GM23338 (cell line): Measurements from ENCODE around the gene POLG2. TPM values are rescaled to one million over a fixed set of nuclear protein-coding genes. Genes with fewer than 3 reads are reported as not detected.

ENCODE experiments used
- ATAC-seq: fragments of 200-7000 bp; cut with Tn5 transposase; 3 replicates; pipeline ENCODE4 v1.9.1; 2020
- DNase-seq: peaks from one replicate; pipeline ENCODE4 v3.0.0-alpha.2; 2015; ENCODE audit warnings: low spot score
- H2AFZ ChIP-seq: fragments of 200-600 bp; sonication (generic); 2 replicates; pipeline ENCODE4 v1.8.0; 2016; ENCODE audit warnings: antibody characterized with exemption, mild to moderate bottlenecking, moderate library complexity
- H3F3A ChIP-seq: fragments of 200-600 bp; sonication (generic); replicated peaks from 2 replicates; pipeline ENCODE4 v1.8.0; 2017; ENCODE audit warnings: antibody characterized with exemption, mixed run types, low read depth
- H3K27ac ChIP-seq: fragments of 200-600 bp; sonication (generic); 2 replicates; pipeline ENCODE4 v1.6.1; 2016; ENCODE audit warnings: low read depth
- H3K27me3 ChIP-seq: fragments of 200-600 bp; sonication (generic); 2 replicates; pipeline ENCODE4 v1.8.0; 2016; ENCODE audit warnings: mild to moderate bottlenecking, mixed run types, moderate library complexity; ENCODE audit not compliant: insufficient read depth
- H3K36me3 ChIP-seq: fragments of 200-600 bp; sonication (generic); 2 replicates; pipeline ENCODE4 v1.8.0; 2016; ENCODE audit warnings: mild to moderate bottlenecking; ENCODE audit not compliant: insufficient read depth
- H3K4me1 ChIP-seq: fragments of 200-600 bp; sonication (generic); 2 replicates; pipeline ENCODE4 v1.8.0; 2016; ENCODE audit warnings: mild to moderate bottlenecking, moderate library complexity; ENCODE audit not compliant: insufficient read depth
- H3K4me2 ChIP-seq: fragments of 200-600 bp; sonication (generic); 2 replicates; pipeline ENCODE4 v1.7.1; 2017; ENCODE audit warnings: mixed run types
- H3K4me3 ChIP-seq: fragments of 200-600 bp; sonication (generic); 2 replicates; pipeline ENCODE4 v1.6.1; 2016; ENCODE audit warnings: mixed run types
- H3K79me2 ChIP-seq: fragments of 200-600 bp; sonication (generic); replicated peaks from 2 replicates; pipeline ENCODE4 v1.8.0; 2017; ENCODE audit warnings: mild to moderate bottlenecking; ENCODE audit not compliant: insufficient read depth
- H3K9me2 ChIP-seq: fragments of 200-600 bp; sonication (generic); 2 replicates; pipeline ENCODE4 v1.8.0; 2017; ENCODE audit not compliant: insufficient read depth
- H4K20me1 ChIP-seq: fragments of 200-600 bp; sonication (generic); replicated peaks from 2 replicates; pipeline ENCODE4 v1.8.0; 2017; ENCODE audit warnings: mild to moderate bottlenecking; ENCODE audit not compliant: insufficient read depth
- H3K27ac Mint-ChIP-seq: 2 replicates; pipeline ENCODE4 v1.8.0; 2020; ENCODE audit warnings: inconsistent platforms, mild to moderate bottlenecking, moderate library complexity, mixed read lengths
- H3K27me3 Mint-ChIP-seq: 3 replicates; pipeline ENCODE4 v1.8.0; 2022; ENCODE audit warnings: low read depth, mild to moderate bottlenecking, moderate library complexity, mixed read lengths, inconsistent platforms; ENCODE audit not compliant: insufficient read depth, poor library complexity
- H3K36me3 Mint-ChIP-seq: 3 replicates; pipeline ENCODE4 v1.8.0; 2021; ENCODE audit warnings: low read depth, mild to moderate bottlenecking, inconsistent platforms, moderate library complexity, mixed read lengths
- H3K4me1 Mint-ChIP-seq: 3 replicates; pipeline ENCODE4 v1.8.0; 2020; ENCODE audit warnings: mild to moderate bottlenecking, inconsistent platforms, mixed read lengths
- H3K4me3 Mint-ChIP-seq: 3 replicates; pipeline ENCODE4 v1.8.0; 2021; ENCODE audit warnings: moderate library complexity, mild to moderate bottlenecking, inconsistent platforms, mixed read lengths
- H3K9me3 Mint-ChIP-seq: 3 replicates; pipeline ENCODE4 v1.8.0; 2020; ENCODE audit warnings: moderate library complexity, mild to moderate bottlenecking, inconsistent platforms, mixed read lengths
- CREB1 ChIP-seq: fragments of 250-450 bp; sonication (Bioruptor Pico); IDR thresholded peaks from 2 replicates; pipeline ENCODE4 v1.5.0; 2020; ENCODE audit warnings: low read depth, mild to moderate bottlenecking, moderate library complexity
- EZH2 ChIP-seq: fragments of 200-600 bp; sonication (generic); IDR thresholded peaks from one replicate; pipeline ENCODE4 v1.8.0; 2017; ENCODE audit warnings: antibody characterized with exemption, mild to moderate bottlenecking, low read depth; ENCODE audit not compliant: unreplicated experiment
- EZH2phosphoT487 ChIP-seq: fragments of 200-600 bp; sonication (generic); IDR thresholded peaks from one replicate; pipeline ENCODE4 v1.8.1; 2018; ENCODE audit warnings: antibody characterized with exemption; ENCODE audit not compliant: unreplicated experiment
- JUNB ChIP-seq: IDR thresholded peaks from one replicate; pipeline ENCODE4 v1.6.1; 2016; ENCODE audit warnings: antibody characterized with exemption; ENCODE audit not compliant: unreplicated experiment
- POLR2AphosphoS5 ChIP-seq: IDR thresholded peaks from 2 replicates; pipeline ENCODE4 v1.6.1; 2016; ENCODE audit warnings: antibody characterized with exemption, low read depth
- REST ChIP-seq: IDR thresholded peaks from one replicate; pipeline ENCODE4 v1.6.1; 2018; ENCODE audit warnings: antibody characterized with exemption; ENCODE audit not compliant: unreplicated experiment
- STAT1 ChIP-seq: IDR thresholded peaks from one replicate; pipeline ENCODE4 v1.6.1; 2016; ENCODE audit warnings: antibody characterized with exemption; ENCODE audit not compliant: unreplicated experiment
- ZNF114 ChIP-seq: fragments of 250-450 bp; sonication (Bioruptor Pico); IDR thresholded peaks from 2 replicates; pipeline ENCODE4 v1.5.0; 2020; ENCODE audit warnings: mild to moderate bottlenecking, moderate library complexity
- ZNF331 ChIP-seq: fragments of 250-450 bp; sonication (Bioruptor Pico); IDR thresholded peaks from 2 replicates; pipeline ENCODE4 v1.5.0; 2020; ENCODE audit warnings: low read depth, mild to moderate bottlenecking, moderate library complexity
- ZNF462 ChIP-seq: fragments of 250-450 bp; sonication (Bioruptor Pico); IDR thresholded peaks from 2 replicates; pipeline ENCODE4 v1.5.0; 2020; ENCODE audit warnings: mild to moderate bottlenecking, moderate library complexity
- polyA plus RNA-seq: library from polyadenylated mRNA; unstranded; fragments of >200 nt; fragmentation: Nextera tagmentation; extraction: Ambion mirVana; gene quantifications from 2 replicates; pipeline ENCODE4 v1.2.1, GENCODE V29; 2016
- total RNA-seq: library from RNA; depleted of rRNA; stranded (reverse); fragments of >200 nt; shearing (Covaris generic); gene quantifications from 2 replicates; pipeline ENCODE4 v1.2.3, GENCODE V29; 2014

Gene POLG2
- total and polyA plus RNA-seq, 2 experiments from 2014 or later = 20.2 to 28.0 TPM

- TF ChIP-seq ZNF462 (CRISPR knock-in tag) (no peak), REST (no peak), POLR2AphosphoS5 (no peak), STAT1 (no peak)
These were observed 3.6 kb upstream of the POLG2 start (continued) for GRCh38 chr17:64500487-64500859.

GRCh38 chr17:64499805-64500486, 3.1 kb upstream of the POLG2 start:
- peaks cover 84% of the 10 kb centered on the region for H3K36me3 Mint-ChIP-seq
- peaks cover 10% of the 10 kb centered on the region for H3K4me1 ChIP-seq
- H3K36me3 ChIP-seq = peaks cover 64% of the 10 kb centered on the region
- H3K27ac ChIP-seq = peak overlapping the region; percentile 93
- peaks cover 66% of the 10 kb centered on the region for H3F3A ChIP-seq
- H3K79me2 ChIP-seq = peaks cover 73% of the 10 kb centered on the region
- H3K27me3 ChIP-seq = no peaks in the 10 kb centered on the region
- H3K4me2 ChIP-seq = 0 out of 2 replicates have a peak overlapping the region, but pooled peaks have one; percentile 84
- no peak for DNase-seq
- TF ChIP-seq EZH2phosphoT487 (no peak), REST (no peak), JUNB (no peak), EZH2 (no peak), ZNF331 (CRISPR knock-in tag) (no peak), CREB1 (CRISPR knock-in tag) (no peak), ZNF114 (no peak)
- H3K4me3 Mint-ChIP-seq = peak overlapping the region; percentile 35; the same call in 2 of the 3 replicates
- peaks cover 54% of the 10 kb centered on the region for H4K20me1 ChIP-seq
- peaks cover 65% of the 10 kb centered on the region for H3K4me1 Mint-ChIP-seq
- ATAC-seq = no peak
- peaks cover 29% of the 10 kb centered on the region for H3K27me3 Mint-ChIP-seq
- no peaks in the 10 kb centered on the region for H3K9me2 ChIP-seq
- H2AFZ ChIP-seq = no peak overlapping the region
- H3K4me3 ChIP-seq = no peak overlapping the region
- H3K27ac Mint-ChIP-seq = peak overlapping the region; percentile 58
- peaks cover 4% of the 10 kb centered on the region; the same call in 1 of the 3 replicates for H3K9me3 Mint-ChIP-seq
